Endothelial cell of umbilical vein (primary cell): ENCODE measurements around the gene CBLL1. TPM values are rescaled to one million over a fixed set of nuclear protein-coding genes. Genes with fewer than 3 reads are reported as not detected.

Experiments
- BruUV-seq: library from RNA; stranded (reverse); fragments of 400-500 nt; replicated peaks from 2 replicates; lab custom pipeline; 2021; lab: Mats Ljungman, UMichigan
- CTCF ChIA-PET: fragments of 300-600, 350-600 bp; sonication (Branson Sonifier 250); formaldehyde crosslinking; loops from one replicate; lab custom pipeline; 2021; ENCODE audit warnings: antibody characterized with exemption, inconsistent platforms; lab: Charles Lee
- POLR2A ChIA-PET: fragments of 300-600, 350-600 bp; sonication (Branson Sonifier 250); formaldehyde crosslinking; loops from one replicate; lab custom pipeline; 2021; ENCODE audit warnings: antibody characterized with exemption, inconsistent platforms; lab: Charles Lee
- DNase-seq: peaks from one replicate; pipeline ENCODE4 v3.0.0-alpha.2; 2011; ENCODE audit warnings: low read depth, low spot score
- FAIRE-seq: peaks from 2 replicates; lab custom pipeline; 2011; peaks lifted over from hg19 to GRCh38; lab: Jason Lieb, UNC
- H2AFZ ChIP-seq: 2 replicates; pipeline ENCODE4 v1.6.0; 2012; ENCODE audit warnings: low read depth, low read length, control low read depth, inconsistent platforms
- H3K27ac ChIP-seq: 2 replicates; pipeline ENCODE4 v1.5.1; 2011; ENCODE audit warnings: low read depth, mild to moderate bottlenecking, control low read depth, low read length, moderate library complexity; ENCODE audit not compliant: insufficient read depth
- H3K27me3 ChIP-seq, 2 experiments: 2 replicates each; pipeline versions ENCODE4 v1.6.0 to v1.6.1; 2011; ENCODE audit warnings: low read length in 2 of 2, mixed read lengths in 1 of 2; ENCODE audit not compliant: control insufficient read depth in 2 of 2, insufficient read depth in 2 of 2
- H3K36me3 ChIP-seq, 2 experiments: 2 replicates in 1 of 2; 3 replicates in 1 of 2; pipeline ENCODE4 v1.5.1; 2011; ENCODE audit warnings: low read length in 2 of 2, mild to moderate bottlenecking in 1 of 2, moderate library complexity in 1 of 2; ENCODE audit not compliant: control insufficient read depth in 2 of 2, insufficient read depth in 2 of 2; ENCODE audit errors: extremely low read depth in 1 of 2
- H3K4me1 ChIP-seq: 3 replicates; pipeline ENCODE4 v1.5.1; 2011; ENCODE audit warnings: mild to moderate bottlenecking, low read length; ENCODE audit not compliant: control insufficient read depth, insufficient read depth; ENCODE audit errors: extremely low read depth
- H3K4me2 ChIP-seq: 2 replicates; pipeline ENCODE4 v1.6.1; 2011; ENCODE audit warnings: low read length, control low read depth, mixed read lengths; ENCODE audit not compliant: insufficient read depth
- H3K4me3 ChIP-seq, 3 experiments: fragments of 200-600 bp in 1 of 3; sonication (generic), shearing (Covaris generic) in 1 of 3; replicated peaks in 1 of 3; 2 replicates each; pipeline ENCODE4 v1.5.1; 2011 to 2016; ENCODE audit warnings: control low read depth in 3 of 3, low read length in 3 of 3, mild to moderate bottlenecking in 2 of 3, inconsistent platforms in 1 of 3, low read depth in 1 of 3, moderate library complexity in 1 of 3; ENCODE audit not compliant: insufficient read depth in 1 of 3
- H3K79me2 ChIP-seq: 2 replicates; pipeline ENCODE4 v1.6.0; 2012; ENCODE audit warnings: low read length, inconsistent platforms; ENCODE audit not compliant: control insufficient read depth, insufficient read depth
- H3K9ac ChIP-seq: replicated peaks from 2 replicates; pipeline ENCODE3; 2011; ENCODE audit warnings: low read length, control low read depth; ENCODE audit not compliant: insufficient read depth; ENCODE audit errors: extremely low read depth
- H3K9me1 ChIP-seq: replicated peaks from 3 replicates; pipeline ENCODE4 v1.6.0; 2011; ENCODE audit warnings: mild to moderate bottlenecking, low read length; ENCODE audit not compliant: control insufficient read depth, insufficient read depth; ENCODE audit errors: extremely low read depth
- H3K9me3 ChIP-seq: replicated peaks from 2 replicates; pipeline ENCODE4 v1.5.1; 2012; ENCODE audit warnings: low read length, inconsistent platforms; ENCODE audit not compliant: control insufficient read depth, insufficient read depth
- H4K20me1 ChIP-seq: replicated peaks from 2 replicates; pipeline ENCODE3; 2011; ENCODE audit warnings: mild to moderate bottlenecking, low read length; ENCODE audit not compliant: control insufficient read depth, insufficient read depth; ENCODE audit errors: extremely low read depth
- EZH2 ChIP-seq: IDR thresholded peaks from 2 replicates; pipeline ENCODE4 v1.6.1; 2012; ENCODE audit warnings: borderline replicate concordance, low read depth, mild to moderate bottlenecking, moderate library complexity, low read length, inconsistent platforms; ENCODE audit not compliant: severe bottlenecking
- FOS ChIP-seq: IDR thresholded peaks from 2 replicates; pipeline ENCODE4 v1.6.1; 2011; ENCODE audit warnings: mild to moderate bottlenecking, low read length, moderate library complexity, borderline replicate concordance; ENCODE audit not compliant: insufficient read depth
- GATA2 ChIP-seq: IDR thresholded peaks from 2 replicates; pipeline ENCODE4 v1.7.0; 2011; ENCODE audit warnings: low read depth, mild to moderate bottlenecking, moderate library complexity, mixed read lengths, low read length; ENCODE audit not compliant: insufficient read length, insufficient read depth
- JUN ChIP-seq: IDR thresholded peaks from 2 replicates; pipeline ENCODE4 v1.6.1; 2011; ENCODE audit warnings: borderline replicate concordance, low read depth; ENCODE audit not compliant: insufficient read length, insufficient read depth
- MYC ChIP-seq: IDR thresholded peaks from one replicate; pipeline ENCODE4 v1.6.1; 2011; ENCODE audit warnings: mild to moderate bottlenecking, low read depth, low read length
- POLR2A ChIP-seq: IDR thresholded peaks from 2 replicates; pipeline ENCODE4 v1.6.1; 2012; ENCODE audit warnings: low read depth, mild to moderate bottlenecking, control low read depth, low read length
- POLR2AphosphoS5 ChIP-seq: IDR thresholded peaks from 2 replicates; pipeline ENCODE4 v1.6.1; 2012; ENCODE audit warnings: low read depth, mild to moderate bottlenecking, control low read depth, low read length, moderate library complexity; ENCODE audit not compliant: insufficient read depth
- dilution Hi-C: fragments of 300-500 bp; cut with MboI; formaldehyde crosslinking; loops from one replicate; pipeline ENCODE4 v1.15.0; 2019; ENCODE audit warnings: low sequenced_read_pairs; ENCODE audit not compliant: extremely low pct_ligation_motif_present
- intact Hi-C: fragments of 100-400 bp; cut with micrococcal nuclease; formaldehyde crosslinking; loops from one replicate; pipeline ENCODE4 v1.10.0; 2022
- polyA plus RNA-seq, 4 experiments: library from polyadenylated mRNA; depleted of rRNA in 3 of 4; stranded (reverse) in 3 of 4; unstranded in 1 of 4; fragments of >200 nt; gene quantifications; 2 replicates each; pipeline versions ENCODE4 v1.2.1 to v1.2.3, GENCODE V29; 2011 to 2012; ENCODE audit warnings: missing spikeins in 1 of 4
- total RNA-seq: library from RNA; stranded (reverse); gene quantifications from 2 replicates; pipeline ENCODE4 v1.2.3, GENCODE V29; 2021
- TF ChIP-seq, protein P1 (sequence below), 2 donors: IDR thresholded peaks; 1 replicate in 1 of 2; 2 replicates in 1 of 2; pipeline ENCODE4 v1.5.1; 2011; ENCODE audit warnings: low read length in 2 of 2, mild to moderate bottlenecking in 2 of 2, moderate library complexity in 2 of 2, control low read depth in 1 of 2, inconsistent platforms in 1 of 2, low read depth in 1 of 2; ENCODE audit not compliant: insufficient read depth in 1 of 2; ENCODE audit errors: extremely low read depth in 1 of 2
- TF ChIP-seq, protein P2 (sequence below): IDR thresholded peaks from 2 replicates; pipeline ENCODE4 v1.6.1; 2011; ENCODE audit not compliant: insufficient read depth, insufficient read length

Gene CBLL1
- total and polyA plus RNA-seq, 2 donors (not counting 3 experiments of a cell fraction or from before 2014, with no cell fraction given): 23.1 to 30.6 TPM

DNA sequence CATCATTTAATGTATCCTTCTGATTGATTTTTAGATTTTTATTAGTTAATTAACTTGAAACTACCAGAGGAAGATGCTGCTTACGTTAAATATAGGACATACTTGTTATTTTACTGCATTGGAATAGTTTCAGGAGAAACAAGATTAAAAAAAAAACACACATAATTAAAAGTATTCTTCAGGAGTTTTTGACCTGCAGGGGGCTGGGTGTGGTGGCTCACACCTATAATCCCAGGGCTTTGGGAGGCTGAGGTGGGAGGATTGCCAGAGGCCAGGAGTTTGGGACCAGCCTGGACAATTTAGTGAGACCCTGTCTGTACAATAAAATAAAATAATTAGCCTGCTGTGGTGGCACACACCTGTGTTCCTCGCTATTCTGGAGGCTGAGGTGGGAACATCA, 10.7 kb downstream of the CBLL1 start:
- no peak overlapping the region for H2AFZ ChIP-seq
- no TSS peak for BruUV-seq
- peaks cover 15 to 42% of the 10 kb centered on the region in 2 experiments for H3K36me3 ChIP-seq
- no peaks in the 10 kb centered on the region for H3K9me3 ChIP-seq
- H3K27ac ChIP-seq: no peak overlapping the region
- CTCF ChIA-PET: interaction anchor here (1.8 to 1.9 kb wide), 2 partner anchors 120 to 125 kb away, joined by 6 to 14 read pairs; no protein-coding TSS in a partner anchor
- no peaks in the 10 kb centered on the region for H3K9me1 ChIP-seq
- H3K79me2 ChIP-seq: peaks cover 20% of the 10 kb centered on the region
- H3K4me1 ChIP-seq: no peaks in the 10 kb centered on the region
- dilution Hi-C loops: no loop called here
- no peak for TF ChIP-seq GATA2
- no peak for TF ChIP-seq POLR2AphosphoS5
- TF ChIP-seq, protein P1, sequence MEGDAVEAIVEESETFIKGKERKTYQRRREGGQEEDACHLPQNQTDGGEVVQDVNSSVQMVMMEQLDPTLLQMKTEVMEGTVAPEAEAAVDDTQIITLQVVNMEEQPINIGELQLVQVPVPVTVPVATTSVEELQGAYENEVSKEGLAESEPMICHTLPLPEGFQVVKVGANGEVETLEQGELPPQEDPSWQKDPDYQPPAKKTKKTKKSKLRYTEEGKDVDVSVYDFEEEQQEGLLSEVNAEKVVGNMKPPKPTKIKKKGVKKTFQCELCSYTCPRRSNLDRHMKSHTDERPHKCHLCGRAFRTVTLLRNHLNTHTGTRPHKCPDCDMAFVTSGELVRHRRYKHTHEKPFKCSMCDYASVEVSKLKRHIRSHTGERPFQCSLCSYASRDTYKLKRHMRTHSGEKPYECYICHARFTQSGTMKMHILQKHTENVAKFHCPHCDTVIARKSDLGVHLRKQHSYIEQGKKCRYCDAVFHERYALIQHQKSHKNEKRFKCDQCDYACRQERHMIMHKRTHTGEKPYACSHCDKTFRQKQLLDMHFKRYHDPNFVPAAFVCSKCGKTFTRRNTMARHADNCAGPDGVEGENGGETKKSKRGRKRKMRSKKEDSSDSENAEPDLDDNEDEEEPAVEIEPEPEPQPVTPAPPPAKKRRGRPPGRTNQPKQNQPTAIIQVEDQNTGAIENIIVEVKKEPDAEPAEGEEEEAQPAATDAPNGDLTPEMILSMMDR (IDR thresholded peaks at IDR 0.05; ENCODE audit: extremely low read depth in 1 of 2, insufficient read depth in 1 of 2, low read depth in 1 of 2, low read length in 2 of 2): no peak
- no peak for TF ChIP-seq MYC
- TF ChIP-seq POLR2A: no peak
- TF ChIP-seq EZH2: no peak
- TF ChIP-seq JUN: no peak
- TF ChIP-seq, protein P2, sequence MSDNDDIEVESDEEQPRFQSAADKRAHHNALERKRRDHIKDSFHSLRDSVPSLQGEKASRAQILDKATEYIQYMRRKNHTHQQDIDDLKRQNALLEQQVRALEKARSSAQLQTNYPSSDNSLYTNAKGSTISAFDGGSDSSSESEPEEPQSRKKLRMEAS: no peak
- TF ChIP-seq FOS: no peak
- intact Hi-C loops: no loop called here
- no peaks in the 10 kb centered on the region for H3K27me3 ChIP-seq
- no peak overlapping the region for H3K9ac ChIP-seq
- H3K4me3 ChIP-seq: no peak overlapping the region
- H4K20me1 ChIP-seq: peaks cover 4% of the 10 kb centered on the region
- FAIRE-seq: no peak
- DNase-seq: no peak
- no peak overlapping the region for H3K4me2 ChIP-seq
- POLR2A ChIA-PET: no interaction called here
